ENCODE data around the gene TTC7B. TPM values are rescaled to one million over a fixed set of nuclear protein-coding genes. Genes with fewer than 3 reads are reported as not detected.

TTC7B gene
- polyA plus RNA-seq, 1 donor from 2014 or later, result 19.9 TPM

GRCh38 chr14:90556012-90556477, 260.2 kb downstream of the TTC7B start:
- Histone ChIP-seq H3F3A (ENCODE audit: insufficient read depth, low read length, poor library complexity, severe bottlenecking) (no peaks in the 10 kb centered on the region), H4K20me1 (ENCODE audit: insufficient read depth) (no peaks in the 10 kb centered on the region), H3K79me2 (replicated peaks; ENCODE audit: insufficient read depth, low read length) (no peaks in the 10 kb centered on the region), H3K9ac (ENCODE audit: low read length) (peak overlapping the region; percentile 3), H2AFZ (ENCODE audit: low read depth, low read length) (no peak overlapping the region), H3K36me3 (ENCODE audit: insufficient read depth, low read length) (no peaks in the 10 kb centered on the region), H3K9me2 (ENCODE audit: insufficient read depth, low read length) (no peaks in the 10 kb centered on the region), H3K4me3 (ENCODE audit: low read length) (peak overlapping the region; percentile 6), H3K27ac (ENCODE audit: low read length) (peak overlapping the region; percentile 15), H3K27me3 (ENCODE audit: insufficient read depth, low read depth, low read length) (no peaks in the 10 kb centered on the region), H3K4me2 (ENCODE audit: low read length) (no peak overlapping the region), H3K9me3 (ENCODE audit: low read length) (no peaks in the 10 kb centered on the region)
- TF ChIP-seq CTCF (IDR thresholded peaks at IDR 0.05; ENCODE audit: poor library complexity, severe bottlenecking) (no peak), REST (IDR thresholded peaks at IDR 0.05; ENCODE audit: borderline replicate concordance) (no peak), TAF1 (IDR thresholded peaks at IDR 0.05; ENCODE audit: low read depth) (no peak), EZH2 (IDR thresholded peaks at IDR 0.05; ENCODE audit: borderline replicate concordance, insufficient read depth, low read length, poor library complexity, severe bottlenecking) (no peak), SMC3 (conservative IDR thresholded peaks at IDR 0.05; ENCODE audit: poor library complexity) (no peak), MXI1 (conservative IDR thresholded peaks at IDR 0.05; ENCODE audit: poor library complexity, severe bottlenecking) (no peak), EP300 (conservative IDR thresholded peaks at IDR 0.05; ENCODE audit: poor library complexity, severe bottlenecking) (no peak), RAD21 (conservative IDR thresholded peaks at IDR 0.05) (no peak), POLR2AphosphoS5 (IDR thresholded peaks at IDR 0.05) (no peak)

- Histone ChIP-seq H3K27me3 (ENCODE audit: insufficient read depth, low read depth, low read length) (no peaks in the 10 kb centered on the region), H3K36me3 (ENCODE audit: insufficient read depth, low read length) (no peaks in the 10 kb centered on the region), H2AFZ (ENCODE audit: low read depth, low read length) (no peak overlapping the region), H3K27ac (ENCODE audit: low read length) (no peak overlapping the region), H3K9me3 (ENCODE audit: low read length) (no peaks in the 10 kb centered on the region), H3K4me3 (ENCODE audit: low read length) (peak overlapping the region; percentile 6), H3K9me2 (ENCODE audit: insufficient read depth, low read length) (no peaks in the 10 kb centered on the region), H4K20me1 (ENCODE audit: insufficient read depth) (no peaks in the 10 kb centered on the region), H3K79me2 (replicated peaks; ENCODE audit: insufficient read depth, low read length) (no peaks in the 10 kb centered on the region), H3K9ac (ENCODE audit: low read length) (peak overlapping the region; percentile 3), H3K4me2 (ENCODE audit: low read length) (no peak overlapping the region), H3F3A (ENCODE audit: insufficient read depth, low read length, poor library complexity, severe bottlenecking) (no peaks in the 10 kb centered on the region)
- no peak for TF ChIP-seq POLR2AphosphoS5 (IDR thresholded peaks at IDR 0.05)
- no peak for TF ChIP-seq EP300 (conservative IDR thresholded peaks at IDR 0.05; ENCODE audit: poor library complexity, severe bottlenecking)
- no peak for TF ChIP-seq CTCF (IDR thresholded peaks at IDR 0.05; ENCODE audit: poor library complexity, severe bottlenecking)
- TF ChIP-seq SMC3 (conservative IDR thresholded peaks at IDR 0.05; ENCODE audit: poor library complexity), result no peak
- TF ChIP-seq TAF1 (IDR thresholded peaks at IDR 0.05; ENCODE audit: low read depth), result no peak
- no peak for TF ChIP-seq MXI1 (conservative IDR thresholded peaks at IDR 0.05; ENCODE audit: poor library complexity, severe bottlenecking)
- TF ChIP-seq REST (IDR thresholded peaks at IDR 0.05; ENCODE audit: borderline replicate concordance), result no peak
- TF ChIP-seq EZH2 (IDR thresholded peaks at IDR 0.05; ENCODE audit: borderline replicate concordance, insufficient read depth, low read length, poor library complexity, severe bottlenecking), result no peak
- no peak for TF ChIP-seq RAD21 (conservative IDR thresholded peaks at IDR 0.05)
Measured at GRCh38 chr14:90555126-90556011, 260.9 kb downstream of the TTC7B start.
